ENCODE measurements around the gene NAV3.

NAV3 gene

DNA sequence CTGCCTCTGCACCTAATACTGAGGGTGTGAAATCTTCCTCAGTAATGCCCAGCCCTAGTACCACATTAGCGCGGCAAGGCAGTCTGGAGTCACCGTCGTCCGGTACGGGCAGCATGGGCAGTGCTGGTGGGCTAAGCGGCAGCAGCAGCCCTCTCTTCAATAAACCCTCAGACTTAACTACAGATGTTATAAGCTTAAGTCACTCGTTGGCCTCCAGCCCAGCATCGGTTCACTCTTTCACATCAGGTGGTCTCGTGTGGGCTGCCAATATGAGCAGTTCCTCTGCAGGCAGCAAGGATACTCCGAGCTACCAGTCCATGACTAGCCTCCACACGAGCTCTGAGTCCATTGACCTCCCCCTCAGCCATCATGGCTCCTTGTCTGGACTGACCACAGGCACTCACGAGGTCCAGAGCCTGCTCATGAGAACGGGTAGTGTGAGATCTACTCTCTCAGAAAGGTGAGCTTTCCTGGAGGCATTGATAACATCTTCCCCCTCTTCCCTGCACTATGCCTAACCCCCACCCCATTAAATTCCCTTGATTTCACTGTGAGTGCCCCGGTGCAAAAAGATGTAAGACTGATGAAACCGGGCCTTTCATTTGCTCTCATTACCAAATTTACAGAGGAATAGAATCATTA lies 291.4 kb downstream of the NAV3 start:
- DNase-seq, result no peak

DNA sequence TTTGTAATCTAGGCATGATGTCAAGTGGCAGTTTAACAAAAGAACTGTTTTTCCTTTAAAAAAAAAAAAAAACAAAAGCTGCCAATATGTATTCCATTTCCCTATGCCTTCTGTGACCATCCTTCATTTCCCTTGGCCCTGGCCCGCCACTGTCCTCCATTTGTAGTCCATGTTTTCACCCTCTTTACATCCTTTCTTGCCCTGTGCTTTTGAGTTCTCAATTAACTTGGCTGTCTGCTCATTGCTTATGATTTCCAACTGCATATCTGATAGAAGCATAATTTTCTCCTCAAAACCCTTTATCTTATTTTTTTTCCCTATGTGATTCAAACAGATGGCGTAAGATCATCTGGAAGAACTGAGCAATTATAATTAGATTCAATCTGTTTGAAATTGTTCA lies 297.5 kb downstream of the NAV3 start:
- no peak for DNase-seq

DNA sequence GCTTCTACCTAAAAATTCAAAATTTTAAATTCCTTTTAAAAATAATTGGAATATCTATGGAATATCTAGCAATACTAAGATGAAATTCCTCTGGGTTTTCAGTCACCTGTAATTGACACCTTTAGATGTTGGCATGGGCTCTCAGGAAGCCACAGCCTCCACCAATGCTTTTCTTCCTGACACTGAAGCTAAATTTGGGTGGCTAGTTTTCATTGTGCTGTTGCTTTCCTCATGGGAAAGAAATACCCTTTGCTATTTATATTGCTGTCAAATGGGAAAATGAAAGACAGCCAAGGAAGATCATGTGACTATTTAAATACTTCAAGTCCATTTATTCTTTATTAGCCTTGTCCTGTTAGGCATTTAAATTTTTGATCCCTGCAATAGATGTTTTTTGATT lies 313.0 kb downstream of the NAV3 start:
- DNase-seq, result no peak

DNA sequence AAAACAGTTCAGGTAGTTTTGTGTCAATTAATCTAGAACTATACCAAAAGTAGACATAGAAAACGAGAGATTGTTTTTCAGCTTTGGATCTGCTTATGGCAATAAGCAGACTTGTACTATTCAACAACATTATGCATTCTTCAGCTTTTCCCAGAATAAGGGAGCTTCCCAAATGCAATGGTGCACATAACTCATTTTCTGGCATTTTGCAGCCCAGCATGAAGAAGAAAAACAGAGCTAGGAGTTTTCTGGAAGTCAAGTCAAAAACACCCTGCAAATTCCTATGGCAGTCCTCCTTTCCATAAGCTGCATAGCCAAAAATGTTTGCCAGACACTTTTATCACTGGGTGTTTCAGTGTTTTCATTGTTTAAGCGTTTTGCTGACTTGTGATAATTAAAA lies 314.7 kb downstream of the NAV3 start:
- no peak for DNase-seq

DNA sequence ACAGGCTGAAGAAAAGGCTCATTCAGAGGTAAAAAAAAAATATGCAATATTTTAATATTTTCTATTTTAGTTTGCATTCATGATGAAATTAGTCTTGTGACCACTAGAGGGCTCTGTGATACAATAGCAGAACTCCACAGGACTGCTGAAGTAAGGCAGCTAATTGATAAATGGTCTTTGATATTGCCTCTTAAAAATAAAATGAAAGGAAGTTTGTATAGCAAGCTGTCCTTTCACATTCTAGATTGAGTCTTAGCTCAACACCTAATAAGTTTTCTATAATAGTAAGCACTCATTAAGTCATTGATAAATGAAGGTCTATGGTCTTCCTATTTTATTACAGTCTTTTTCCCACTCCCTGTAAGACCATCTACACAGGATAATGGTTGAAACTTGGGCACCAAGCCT lies 315.7 kb downstream of the NAV3 start:
- DNase-seq, result no peak

DNA sequence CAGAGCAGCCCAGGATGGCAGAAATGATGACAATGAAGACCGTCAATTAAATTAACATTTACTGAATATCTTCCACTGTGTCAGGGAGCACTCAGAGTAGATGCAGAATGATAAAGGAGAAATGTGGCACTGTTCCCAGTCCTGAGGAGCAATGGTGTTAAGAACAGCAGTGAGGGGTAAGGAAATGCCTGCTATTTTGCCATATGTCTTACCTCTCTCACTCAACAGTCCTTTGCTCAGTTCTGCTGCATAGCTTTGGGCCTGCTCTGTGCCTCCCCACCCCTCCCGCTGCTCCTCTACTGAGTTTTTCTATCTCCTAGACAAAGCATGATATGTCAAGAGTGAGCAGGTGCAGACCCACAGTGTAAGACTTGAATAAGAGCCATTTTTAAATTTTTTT lies 318.8 kb downstream of the NAV3 start:
- DNase-seq, result no peak

DNA sequence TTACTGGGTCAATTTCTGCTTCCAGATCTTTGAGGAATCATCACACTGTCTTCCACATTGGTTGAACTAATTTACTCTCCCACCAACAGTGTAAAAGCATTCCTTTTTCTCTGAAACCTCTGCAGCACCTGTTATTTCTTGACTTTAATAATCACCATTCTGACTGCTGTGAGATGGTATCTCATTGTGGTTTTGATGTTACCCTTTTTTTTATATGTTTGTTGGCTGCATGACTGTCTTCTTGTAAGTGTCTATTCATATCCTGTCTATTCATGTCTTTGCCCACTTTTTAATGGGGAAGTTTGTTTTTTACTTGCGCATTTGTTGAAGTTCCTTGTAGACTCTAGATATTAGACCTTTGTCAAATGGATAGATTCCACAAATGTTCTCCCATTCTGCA lies 324.9 kb downstream of the NAV3 start:
- DNase-seq, result no peak

DNA sequence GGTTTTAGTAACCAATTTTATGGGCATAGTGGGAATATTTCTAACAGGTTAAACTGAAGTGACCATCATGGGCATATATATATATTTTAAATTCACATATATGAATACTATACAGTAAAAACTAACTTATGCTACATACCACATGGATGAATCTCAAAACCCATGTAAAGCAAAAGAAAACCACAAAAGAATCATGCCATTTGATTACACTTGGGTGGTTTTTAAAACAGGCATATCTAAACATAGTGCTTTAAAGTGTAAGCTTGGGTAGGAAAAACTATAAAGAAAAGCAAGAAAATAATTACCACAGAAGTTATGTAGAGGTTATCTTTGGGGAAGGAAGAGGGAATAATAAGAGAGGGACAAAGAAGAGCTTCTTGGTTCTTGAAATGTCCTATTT lies 326.1 kb downstream of the NAV3 start:
- no peak for DNase-seq

DNA sequence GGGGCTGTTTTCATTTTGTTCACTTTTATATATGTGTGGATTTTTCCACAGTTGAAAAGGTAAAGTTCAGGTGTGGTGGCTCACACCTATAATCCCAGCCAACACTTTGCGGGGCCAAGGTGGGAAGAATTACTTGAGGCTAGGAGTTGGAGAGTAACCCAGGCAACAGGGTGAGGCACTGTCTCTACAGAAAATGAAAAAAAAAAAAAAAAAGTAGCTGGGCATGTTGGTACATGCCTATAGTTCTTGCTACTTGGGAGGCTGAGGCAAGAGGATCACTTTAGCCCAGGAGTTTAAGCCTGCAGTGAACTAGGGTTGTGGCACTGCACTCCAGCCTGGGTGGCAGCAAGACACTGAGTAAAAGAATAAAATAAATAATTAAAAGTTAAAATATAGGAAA lies 326.5 kb downstream of the NAV3 start:
- DNase-seq, result no peak

DNA sequence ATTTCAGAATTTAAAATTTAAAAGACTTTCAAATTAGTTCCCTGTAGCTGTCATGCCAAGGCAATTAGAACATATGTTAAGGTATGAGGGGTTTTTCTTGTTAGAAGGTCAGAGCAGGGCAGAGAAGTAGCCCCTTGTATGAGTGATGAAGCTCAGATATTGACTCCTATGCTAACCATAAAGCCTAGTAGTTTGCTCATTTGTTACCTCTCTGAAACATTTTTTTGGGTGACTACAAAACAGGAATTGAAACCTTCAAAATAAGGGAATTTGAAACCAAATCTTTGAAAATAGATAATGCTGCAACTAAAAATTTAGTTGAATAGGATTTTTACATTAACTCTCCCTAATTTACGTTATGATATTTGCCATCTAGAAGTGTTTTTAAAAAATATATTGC lies 333.5 kb downstream of the NAV3 start:
- no peak for DNase-seq

DNA sequence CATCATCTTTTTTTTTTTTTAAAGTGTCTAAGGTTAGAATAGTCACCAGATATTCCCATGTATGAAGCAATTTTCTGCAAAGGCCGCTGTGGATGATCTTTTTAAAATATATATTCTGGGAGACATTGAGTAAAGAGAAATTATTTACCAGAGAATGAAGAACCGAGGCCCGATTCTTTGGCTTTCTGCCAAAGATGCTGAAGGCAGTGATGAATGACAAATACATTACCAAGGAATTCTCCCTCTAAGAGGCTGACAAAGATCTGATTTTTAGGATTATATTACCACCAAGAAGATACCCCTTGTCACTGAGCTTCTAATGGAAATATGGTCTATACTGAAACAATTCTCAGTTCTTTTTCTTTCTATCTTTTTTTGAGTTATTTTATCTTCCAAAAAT lies 336.8 kb downstream of the NAV3 start:
- no peak for DNase-seq

DNA sequence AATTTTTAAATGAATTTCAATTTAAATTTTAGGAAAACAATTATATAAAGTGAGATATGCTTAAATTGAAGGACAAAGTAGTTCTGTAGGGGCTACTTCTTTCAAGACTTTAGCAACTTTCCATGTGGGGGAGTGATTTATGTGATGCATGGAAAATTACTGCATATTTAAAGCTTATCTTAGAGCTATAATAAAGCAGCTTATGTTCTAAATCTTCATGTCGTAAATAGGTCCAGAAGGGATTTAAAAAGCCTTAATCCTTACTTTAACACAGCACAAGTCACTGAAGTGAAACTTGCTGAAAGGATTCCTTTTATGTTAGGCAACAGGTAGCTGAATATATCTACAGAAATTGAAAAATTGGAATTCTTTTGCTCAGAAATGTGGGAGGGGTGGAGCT lies 340.4 kb downstream of the NAV3 start:
- no peak for DNase-seq

DNA sequence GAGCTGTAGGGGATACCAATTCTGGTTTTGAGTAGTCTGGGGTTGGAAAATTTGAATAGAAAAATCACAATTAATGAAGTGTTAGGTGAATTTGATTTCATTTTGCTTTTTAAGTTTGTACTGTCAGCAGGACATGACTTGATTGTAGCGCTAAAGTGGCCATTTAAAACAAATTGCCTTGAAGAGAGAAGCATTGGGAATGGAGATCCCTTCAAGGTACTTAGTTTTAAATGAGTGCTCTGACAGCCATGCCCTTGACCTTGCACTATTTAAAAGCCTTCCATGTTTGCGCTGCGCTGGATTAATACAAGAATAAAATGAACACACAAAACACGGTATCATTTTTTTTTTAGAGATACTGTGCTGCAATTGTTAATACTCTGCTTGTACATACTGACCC lies 345.9 kb downstream of the NAV3 start:
- no peak for DNase-seq

DNA sequence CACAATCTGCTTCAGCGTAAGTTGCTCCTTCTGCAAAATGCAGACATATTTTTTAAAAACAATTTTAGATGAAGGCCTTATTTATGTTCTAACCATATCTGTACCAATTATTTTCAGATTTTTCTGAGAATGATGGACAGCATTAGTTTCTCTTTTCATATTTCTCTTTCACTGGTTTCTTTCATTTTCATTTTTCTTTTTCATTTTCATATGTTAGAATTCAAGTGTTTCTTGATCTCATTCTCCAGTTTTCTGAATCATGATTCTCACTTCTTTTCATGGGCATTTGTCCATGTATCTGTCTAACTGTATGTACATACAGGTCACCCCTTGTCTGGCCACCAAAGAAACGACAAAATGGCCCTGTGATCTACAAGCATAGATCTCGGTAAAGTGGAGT lies 346.6 kb downstream of the NAV3 start:
- no peak for DNase-seq

DNA sequence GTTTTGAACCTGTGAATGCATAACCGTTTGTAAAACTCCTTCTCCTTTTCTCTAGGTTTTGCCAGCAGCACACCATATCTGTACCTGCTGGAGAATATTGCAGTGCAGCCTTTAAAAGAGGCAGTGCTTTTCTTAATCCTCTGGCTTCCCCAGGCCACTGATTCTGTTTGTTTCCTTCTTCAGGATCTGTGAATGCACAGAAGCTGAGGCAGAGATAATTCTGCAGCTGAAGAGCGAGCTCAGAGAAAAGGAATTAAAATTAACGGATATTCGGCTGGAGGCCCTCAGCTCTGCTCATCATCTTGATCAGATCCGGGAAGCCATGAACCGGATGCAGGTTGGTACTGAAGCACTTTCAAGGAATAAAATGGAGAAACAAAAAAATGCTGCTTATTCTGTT lies 348.7 kb downstream of the NAV3 start:
- DNase-seq, result no peak

DNA sequence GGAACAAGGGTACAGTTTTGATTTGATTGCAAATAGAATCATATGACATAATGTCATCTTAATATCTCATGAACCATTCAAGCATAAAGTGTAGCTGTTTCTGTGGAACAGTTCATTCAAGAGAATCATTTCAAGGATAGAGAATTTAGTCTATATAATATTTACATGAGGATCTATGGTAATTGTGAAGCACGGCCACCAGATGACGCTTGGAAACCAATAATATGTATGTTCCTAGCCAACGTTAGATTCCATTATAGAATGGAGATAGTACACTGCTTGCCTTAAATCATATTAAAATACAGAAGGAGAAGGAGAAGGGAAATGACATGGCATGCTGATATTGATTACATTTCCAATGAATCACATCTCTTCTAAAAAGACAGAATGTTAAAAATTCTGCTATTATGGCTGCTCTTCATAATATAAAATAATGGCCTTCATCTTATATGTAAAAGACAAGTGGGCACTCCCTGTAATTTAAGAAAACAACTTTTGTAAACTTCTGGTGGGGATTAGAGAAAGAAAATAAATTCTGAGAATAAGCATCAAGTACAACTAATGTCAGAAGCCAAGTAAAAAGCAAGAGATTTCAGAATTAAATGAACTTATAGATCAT lies 351.0 kb downstream of the NAV3 start:
- no peak for DNase-seq

DNA sequence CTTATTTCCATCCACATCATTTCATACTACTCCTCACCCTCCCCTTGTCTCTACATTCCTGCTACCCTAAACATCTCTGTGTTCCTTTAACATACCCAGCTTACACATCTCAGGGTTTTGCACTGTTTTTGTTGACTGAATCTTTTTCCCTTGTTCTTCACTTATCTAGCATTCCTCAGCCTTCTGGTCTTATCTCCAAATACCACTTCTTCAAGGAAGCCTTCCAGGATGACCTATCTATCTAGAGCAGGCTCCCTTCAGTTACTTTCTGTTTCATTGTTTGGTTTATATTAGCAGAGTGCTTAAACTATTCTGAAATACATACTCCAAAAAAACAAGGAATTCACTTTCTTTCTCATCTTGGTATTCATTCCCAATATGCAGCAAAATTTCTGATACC lies 353.1 kb downstream of the NAV3 start:
- no peak for DNase-seq

DNA sequence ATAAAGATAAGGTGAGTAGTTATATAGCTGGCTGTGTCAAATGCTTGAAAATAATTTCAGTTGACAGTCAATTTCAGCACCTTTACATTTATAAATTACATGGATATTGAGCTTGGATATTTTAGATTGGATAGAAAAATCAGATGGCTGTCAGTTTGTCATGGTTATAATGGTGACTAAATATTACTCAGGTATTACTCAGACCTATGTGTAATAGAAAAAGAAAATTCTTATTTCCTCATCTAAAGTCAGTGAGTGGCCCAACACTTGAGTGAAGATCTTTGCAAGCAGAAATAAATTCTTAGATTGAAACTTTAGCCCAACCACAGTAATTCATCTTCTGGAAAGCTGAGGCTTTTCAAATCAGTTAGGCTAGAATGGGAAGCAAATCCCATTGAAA lies 354.4 kb downstream of the NAV3 start:
- DNase-seq, result no peak

DNA sequence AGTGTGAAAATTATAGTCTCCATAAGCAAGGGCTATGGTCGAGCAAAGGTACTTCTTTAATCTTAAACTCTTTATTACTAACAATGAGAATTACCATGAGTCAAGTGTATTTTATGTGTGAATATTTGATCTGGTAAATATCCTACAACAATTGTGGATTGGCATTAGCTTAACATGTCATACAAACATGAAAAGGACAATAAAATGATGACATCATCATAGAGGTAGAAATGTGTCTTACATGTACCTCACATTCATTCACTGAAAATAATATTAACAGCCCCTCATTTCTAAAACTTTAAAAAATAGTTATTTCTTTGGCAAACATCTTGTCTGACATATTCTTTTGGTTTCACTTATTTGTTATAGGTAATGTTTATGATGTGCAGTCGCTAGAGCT lies 355.0 kb downstream of the NAV3 start:
- no peak for DNase-seq

DNA sequence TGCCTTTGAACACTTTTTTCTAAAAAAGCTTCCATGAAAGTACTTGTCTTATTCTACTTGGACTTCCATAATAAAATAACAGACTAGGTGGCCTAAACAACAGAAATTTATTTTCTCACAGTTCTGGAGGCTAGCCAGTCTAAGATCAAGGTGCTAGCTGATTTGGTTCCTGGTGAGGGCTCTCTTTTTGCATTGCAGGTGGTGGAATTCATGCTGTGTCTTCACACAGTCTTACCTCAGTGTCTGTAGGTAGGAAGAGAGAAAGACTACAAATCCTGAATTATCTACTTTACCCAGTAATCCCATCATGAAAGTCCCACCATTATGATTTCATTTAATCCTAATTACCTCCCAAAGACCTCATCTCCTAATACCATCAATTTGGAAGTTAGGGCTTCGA lies 356.0 kb downstream of the NAV3 start:
- DNase-seq, result no peak

DNA sequence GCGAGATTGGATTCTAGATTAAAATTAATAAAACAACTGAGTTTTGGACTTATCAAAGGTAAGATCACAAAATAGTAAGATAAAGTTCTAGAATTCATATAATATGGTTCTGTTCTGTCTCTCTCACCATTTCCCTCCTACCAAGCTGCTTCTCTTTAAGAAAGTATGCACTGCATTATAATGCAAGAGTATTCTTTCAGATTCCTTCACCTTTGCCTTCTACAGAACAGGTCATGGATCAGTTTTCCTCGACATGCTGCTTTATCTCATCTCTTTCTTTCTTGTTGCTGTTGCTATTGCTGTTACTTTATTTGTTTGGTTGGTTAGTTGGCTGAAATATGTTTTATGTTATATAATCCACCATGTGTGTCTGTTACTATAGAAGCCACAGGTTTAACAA lies 357.0 kb downstream of the NAV3 start:
- no peak for DNase-seq

DNA sequence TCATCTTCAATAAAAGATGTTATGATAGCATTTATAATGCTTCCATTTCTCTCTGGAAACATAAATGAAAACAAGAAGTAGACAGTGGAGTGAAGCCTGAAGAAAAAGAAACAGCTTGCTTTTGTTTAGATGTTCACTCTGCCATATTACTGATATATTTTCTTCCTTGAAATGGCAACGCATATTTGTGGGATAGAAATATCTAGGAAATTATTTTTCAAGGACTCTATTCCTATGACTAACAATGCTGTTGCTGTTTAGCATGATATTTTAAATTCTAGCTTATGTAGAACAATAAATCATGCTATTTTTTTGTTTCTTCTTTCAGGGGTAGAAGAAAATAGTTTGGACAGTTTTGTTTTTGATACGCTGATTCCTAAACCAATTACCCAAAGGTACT lies 359.0 kb downstream of the NAV3 start:
- DNase-seq, result no peak

DNA sequence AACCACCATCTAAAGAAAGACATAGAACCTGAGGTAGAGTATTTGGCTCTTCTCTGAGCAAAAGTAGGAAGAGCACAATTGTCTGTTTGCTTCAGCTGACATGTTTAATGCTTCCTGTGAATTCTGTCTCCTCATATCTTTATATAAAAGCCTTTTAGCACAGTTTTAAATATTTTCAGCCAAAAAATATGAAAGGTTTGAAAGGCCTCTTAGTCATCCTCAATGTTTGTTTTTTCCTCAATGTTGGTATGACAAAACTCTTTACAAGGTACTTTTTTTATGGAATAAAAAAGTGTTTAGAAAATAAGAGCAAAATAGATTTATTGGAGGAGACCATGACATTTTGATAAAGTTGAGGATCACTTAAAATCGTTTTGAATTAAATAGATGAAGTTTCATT lies 360.9 kb downstream of the NAV3 start:
- no peak for DNase-seq

DNA sequence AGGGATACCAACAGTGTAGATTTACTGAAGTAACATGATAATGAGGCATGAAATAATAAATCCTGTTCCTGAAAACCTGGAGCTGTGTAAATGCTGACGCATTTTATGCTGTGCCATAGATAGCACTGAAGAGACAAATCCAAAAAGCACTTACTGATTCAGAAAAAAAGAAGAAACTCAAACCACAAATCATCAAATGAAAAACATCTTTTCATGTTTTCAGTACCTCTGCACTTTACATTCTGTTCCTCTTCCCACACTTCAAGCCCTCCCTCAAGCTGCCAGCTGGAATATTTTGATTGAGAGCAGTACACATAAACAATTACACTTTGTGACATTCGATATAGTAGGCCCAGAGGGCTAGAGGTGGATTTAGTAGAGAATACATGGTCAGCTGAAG lies 362.3 kb downstream of the NAV3 start:
- DNase-seq, result no peak

DNA sequence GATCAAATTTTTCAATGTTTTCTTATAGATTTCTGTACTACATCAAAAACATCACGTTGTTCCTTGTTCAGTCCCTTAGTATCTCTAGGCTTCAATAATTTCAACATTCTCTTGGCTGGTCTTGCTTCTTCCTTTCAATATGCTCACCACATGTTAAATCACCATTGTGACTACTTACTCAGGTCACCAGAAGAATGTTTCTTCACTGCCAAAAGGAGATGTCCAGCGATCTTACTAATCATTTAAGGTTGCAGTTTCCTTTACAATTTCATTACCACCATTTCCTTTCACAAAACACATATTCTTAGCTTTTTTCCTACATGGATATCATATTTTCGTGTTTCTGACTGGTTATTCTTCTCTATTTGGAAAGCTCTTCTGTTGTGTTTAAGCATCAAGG lies 363.8 kb downstream of the NAV3 start:
- DNase-seq, result no peak

DNA sequence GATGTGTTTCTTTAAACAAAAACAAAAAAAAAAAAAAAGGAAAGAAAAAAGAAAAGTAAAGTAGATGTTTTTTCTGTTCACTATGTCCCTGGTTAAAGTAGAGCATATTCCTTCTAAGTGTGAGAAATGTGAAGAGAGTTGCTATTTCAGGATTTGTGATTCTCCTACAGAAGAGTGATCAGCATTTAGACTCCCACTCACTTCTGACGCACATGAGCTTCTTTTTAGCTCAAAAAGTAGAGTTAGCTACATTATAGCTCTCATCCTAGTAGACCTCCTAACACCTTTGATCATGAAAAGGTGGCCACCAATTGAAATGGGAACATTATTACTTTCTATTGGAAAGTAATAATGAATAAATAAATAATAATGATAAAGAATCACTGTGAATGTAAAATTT lies 368.2 kb downstream of the NAV3 start:
- DNase-seq, result no peak

Data from stimulated activated naive CD4-positive, alpha-beta T cell treated with Interleukin-2 at 50 U/mL for 16 hours (primary cell).